K562 (cell line): Measurements from ENCODE around the gene JSRP1. TPM values are rescaled to one million over a fixed set of nuclear protein-coding genes. Genes with fewer than 3 reads are reported as not detected.
A peak's percentile ranks its signal among the peaks of the same experiment; 100 is the strongest.

Experiments
- SP1 ChIP-seq: sonication (generic); formaldehyde crosslinking; IDR thresholded peaks from 2 replicates; pipeline ENCODE4 v1.8.1; 2022; ENCODE audit warnings: mild to moderate bottlenecking, missing genetic modification reagents
- ZNF140 ChIP-seq: fragments of 250-450 bp; sonication (Bioruptor Pico); IDR thresholded peaks from 2 replicates; pipeline ENCODE4 v1.8.0; 2021; ENCODE audit warnings: moderate library complexity, mild to moderate bottlenecking, inconsistent platforms
- ZNF830 ChIP-seq: fragments of 250-450 bp; sonication (Bioruptor Pico); IDR thresholded peaks from 2 replicates; pipeline ENCODE4 v1.5.0; 2021; ENCODE audit warnings: mild to moderate bottlenecking
- polyA plus RNA-seq, 8 experiments: library from polyadenylated mRNA; depleted of rRNA in 4 of 8; stranded (reverse) in 5 of 8; unstranded in 3 of 8; fragments of >200 nt; fragmentation: Nextera tagmentation in 2 of 8; fragmentation: Illumina TruSeq in 1 of 8; extraction: Ambion mirVana in 2 of 8; extraction: Trizol in 1 of 8; gene quantifications; 2 replicates each; pipeline versions ENCODE4 v1.2.1 to v1.2.3, GENCODE V29; 2011 to 2014; ENCODE audit warnings: inconsistent platforms in 1 of 8, missing spikeins in 1 of 8
- total RNA-seq, 7 experiments: library from RNA; depleted of rRNA in 6 of 7; stranded (reverse); fragments of >200 nt in 6 of 7; fragmentation: Illumina TruSeq in 2 of 7; extraction: Trizol in 2 of 7; gene quantifications; 2 replicates each; pipeline versions ENCODE4 v1.2.1 to v1.2.3, GENCODE V29; 2011 to 2021; ENCODE audit warnings: low replicate concordance in 1 of 7
- TF ChIP-seq, protein P1 (sequence below): sonication (generic); formaldehyde crosslinking; IDR thresholded peaks from 2 replicates; pipeline ENCODE4 v1.8.0; 2022; ENCODE audit warnings: mild to moderate bottlenecking, missing genetic modification reagents
- TF ChIP-seq, protein P2 (sequence below): sonication (generic); formaldehyde crosslinking; IDR thresholded peaks from 2 replicates; pipeline ENCODE4 v1.8.0; 2022; ENCODE audit warnings: mild to moderate bottlenecking, low read depth, missing genetic modification reagents
- TF ChIP-seq, protein P3 (sequence below): sonication (generic); formaldehyde crosslinking; IDR thresholded peaks from 2 replicates; pipeline ENCODE4 v1.8.1; 2023; ENCODE audit warnings: mild to moderate bottlenecking, missing genetic modification reagents, moderate library complexity

JSRP1 gene
- total and polyA plus RNA-seq, 9 of the 15 experiments (the other 6 are each of a cell fraction or from before 2014, with no cell fraction given) = 0.08 to 1.2 (median 0.51) TPM; not detected in 4

DNA sequence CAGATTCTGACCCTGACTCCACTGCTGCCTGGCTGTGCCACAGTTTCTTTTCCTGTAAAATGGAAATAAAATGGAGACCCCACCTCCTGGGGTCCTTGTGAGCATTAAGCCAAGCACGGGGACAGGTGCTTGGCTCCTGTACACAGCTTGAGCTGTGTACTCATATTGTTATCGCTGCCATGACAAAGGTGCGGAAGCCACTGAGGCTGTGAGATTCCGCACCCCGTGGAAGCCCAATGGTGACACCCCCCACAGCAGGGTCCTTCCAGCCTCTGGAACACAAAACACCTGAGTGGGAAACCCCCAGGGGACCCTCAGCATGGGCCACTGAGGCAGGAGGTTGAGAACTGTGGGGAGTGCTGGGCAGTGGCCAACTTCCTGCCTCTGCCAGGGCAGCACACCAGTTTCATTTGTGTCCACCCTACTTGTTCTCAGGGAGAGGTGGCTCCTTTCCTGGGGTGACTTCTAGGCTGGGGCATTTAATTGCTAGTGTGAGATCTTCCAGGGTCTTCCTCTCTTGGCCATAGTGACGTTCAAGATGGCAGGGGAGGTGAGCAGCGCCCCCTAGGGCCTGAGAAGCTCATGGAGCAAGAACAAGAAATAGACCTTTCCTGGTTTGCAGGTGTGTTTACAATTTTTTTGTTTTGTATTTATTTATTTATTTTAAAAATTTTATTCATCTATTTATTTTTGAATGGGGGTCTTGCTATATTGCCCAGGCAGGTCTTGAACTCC lies 5.4 kb upstream of the JSRP1 start (continued):
- TF ChIP-seq, protein P1, sequence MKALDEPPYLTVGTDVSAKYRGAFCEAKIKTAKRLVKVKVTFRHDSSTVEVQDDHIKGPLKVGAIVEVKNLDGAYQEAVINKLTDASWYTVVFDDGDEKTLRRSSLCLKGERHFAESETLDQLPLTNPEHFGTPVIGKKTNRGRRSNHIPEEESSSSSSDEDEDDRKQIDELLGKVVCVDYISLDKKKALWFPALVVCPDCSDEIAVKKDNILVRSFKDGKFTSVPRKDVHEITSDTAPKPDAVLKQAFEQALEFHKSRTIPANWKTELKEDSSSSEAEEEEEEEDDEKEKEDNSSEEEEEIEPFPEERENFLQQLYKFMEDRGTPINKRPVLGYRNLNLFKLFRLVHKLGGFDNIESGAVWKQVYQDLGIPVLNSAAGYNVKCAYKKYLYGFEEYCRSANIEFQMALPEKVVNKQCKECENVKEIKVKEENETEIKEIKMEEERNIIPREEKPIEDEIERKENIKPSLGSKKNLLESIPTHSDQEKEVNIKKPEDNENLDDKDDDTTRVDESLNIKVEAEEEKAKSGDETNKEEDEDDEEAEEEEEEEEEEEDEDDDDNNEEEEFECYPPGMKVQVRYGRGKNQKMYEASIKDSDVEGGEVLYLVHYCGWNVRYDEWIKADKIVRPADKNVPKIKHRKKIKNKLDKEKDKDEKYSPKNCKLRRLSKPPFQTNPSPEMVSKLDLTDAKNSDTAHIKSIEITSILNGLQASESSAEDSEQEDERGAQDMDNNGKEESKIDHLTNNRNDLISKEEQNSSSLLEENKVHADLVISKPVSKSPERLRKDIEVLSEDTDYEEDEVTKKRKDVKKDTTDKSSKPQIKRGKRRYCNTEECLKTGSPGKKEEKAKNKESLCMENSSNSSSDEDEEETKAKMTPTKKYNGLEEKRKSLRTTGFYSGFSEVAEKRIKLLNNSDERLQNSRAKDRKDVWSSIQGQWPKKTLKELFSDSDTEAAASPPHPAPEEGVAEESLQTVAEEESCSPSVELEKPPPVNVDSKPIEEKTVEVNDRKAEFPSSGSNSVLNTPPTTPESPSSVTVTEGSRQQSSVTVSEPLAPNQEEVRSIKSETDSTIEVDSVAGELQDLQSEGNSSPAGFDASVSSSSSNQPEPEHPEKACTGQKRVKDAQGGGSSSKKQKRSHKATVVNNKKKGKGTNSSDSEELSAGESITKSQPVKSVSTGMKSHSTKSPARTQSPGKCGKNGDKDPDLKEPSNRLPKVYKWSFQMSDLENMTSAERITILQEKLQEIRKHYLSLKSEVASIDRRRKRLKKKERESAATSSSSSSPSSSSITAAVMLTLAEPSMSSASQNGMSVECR (CRISPR knock-in tag) = peak; percentile 54; the same call in 1 of the 2 replicates
- TF ChIP-seq ZNF140 = no peak
- TF ChIP-seq, protein P2, sequence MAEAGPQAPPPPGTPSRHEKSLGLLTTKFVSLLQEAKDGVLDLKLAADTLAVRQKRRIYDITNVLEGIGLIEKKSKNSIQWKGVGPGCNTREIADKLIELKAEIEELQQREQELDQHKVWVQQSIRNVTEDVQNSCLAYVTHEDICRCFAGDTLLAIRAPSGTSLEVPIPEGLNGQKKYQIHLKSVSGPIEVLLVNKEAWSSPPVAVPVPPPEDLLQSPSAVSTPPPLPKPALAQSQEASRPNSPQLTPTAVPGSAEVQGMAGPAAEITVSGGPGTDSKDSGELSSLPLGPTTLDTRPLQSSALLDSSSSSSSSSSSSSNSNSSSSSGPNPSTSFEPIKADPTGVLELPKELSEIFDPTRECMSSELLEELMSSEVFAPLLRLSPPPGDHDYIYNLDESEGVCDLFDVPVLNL = no peak
- TF ChIP-seq ZNF830 (CRISPR knock-in tag) = no peak
- TF ChIP-seq SP1 (CRISPR knock-in tag) = no peak
- TF ChIP-seq, protein P3, sequence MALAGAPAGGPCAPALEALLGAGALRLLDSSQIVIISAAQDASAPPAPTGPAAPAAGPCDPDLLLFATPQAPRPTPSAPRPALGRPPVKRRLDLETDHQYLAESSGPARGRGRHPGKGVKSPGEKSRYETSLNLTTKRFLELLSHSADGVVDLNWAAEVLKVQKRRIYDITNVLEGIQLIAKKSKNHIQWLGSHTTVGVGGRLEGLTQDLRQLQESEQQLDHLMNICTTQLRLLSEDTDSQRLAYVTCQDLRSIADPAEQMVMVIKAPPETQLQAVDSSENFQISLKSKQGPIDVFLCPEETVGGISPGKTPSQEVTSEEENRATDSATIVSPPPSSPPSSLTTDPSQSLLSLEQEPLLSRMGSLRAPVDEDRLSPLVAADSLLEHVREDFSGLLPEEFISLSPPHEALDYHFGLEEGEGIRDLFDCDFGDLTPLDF (CRISPR knock-in tag) = no peak
